Astrocyte (in vitro differentiated cells and primary cell): Measurements from ENCODE around the gene UBALD1.

ENCODE experiments used
- EZH2 ChIP-seq: IDR thresholded peaks from 2 replicates; pipeline ENCODE4 v1.6.1; 2012; ENCODE audit warnings: mild to moderate bottlenecking, low read length, inconsistent platforms; ENCODE audit not compliant: insufficient read depth
- TF ChIP-seq, protein P1 (sequence below): IDR thresholded peaks from 2 replicates; pipeline ENCODE4 v1.5.1; 2011; ENCODE audit warnings: low read depth, mild to moderate bottlenecking, inconsistent platforms, low read length, moderate library complexity; ENCODE audit not compliant: insufficient read depth

DNA sequence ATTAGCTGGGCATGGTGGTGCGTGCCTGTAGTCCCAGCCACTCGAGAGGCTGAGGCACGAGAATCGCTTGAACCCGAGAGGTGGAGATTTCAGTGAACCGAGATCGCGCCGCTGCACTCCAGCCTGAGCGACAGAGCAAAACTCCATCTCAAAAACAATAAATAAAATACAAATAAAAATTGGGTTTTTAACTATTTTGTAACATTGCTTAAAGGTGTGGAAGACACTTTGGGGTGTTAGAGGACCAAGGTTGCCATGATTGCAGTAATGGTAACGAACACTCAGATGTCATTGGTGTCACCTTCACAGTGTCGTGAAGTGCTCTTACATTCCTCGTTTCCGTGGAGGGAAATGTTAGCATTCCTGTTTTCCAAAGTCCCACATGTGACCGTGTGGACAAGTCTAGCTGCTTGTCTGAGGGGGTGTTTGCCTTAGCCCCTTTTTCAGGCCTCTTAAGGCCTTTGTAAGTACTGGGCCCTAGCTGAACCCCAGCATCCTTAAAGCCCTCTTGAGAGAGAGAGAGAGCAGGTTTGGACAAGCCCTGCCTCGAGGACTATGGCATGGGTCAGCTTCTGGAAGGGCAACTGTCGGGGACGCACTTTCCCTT lies 49.9 kb downstream of the UBALD1 start:
- TF ChIP-seq, protein P1, sequence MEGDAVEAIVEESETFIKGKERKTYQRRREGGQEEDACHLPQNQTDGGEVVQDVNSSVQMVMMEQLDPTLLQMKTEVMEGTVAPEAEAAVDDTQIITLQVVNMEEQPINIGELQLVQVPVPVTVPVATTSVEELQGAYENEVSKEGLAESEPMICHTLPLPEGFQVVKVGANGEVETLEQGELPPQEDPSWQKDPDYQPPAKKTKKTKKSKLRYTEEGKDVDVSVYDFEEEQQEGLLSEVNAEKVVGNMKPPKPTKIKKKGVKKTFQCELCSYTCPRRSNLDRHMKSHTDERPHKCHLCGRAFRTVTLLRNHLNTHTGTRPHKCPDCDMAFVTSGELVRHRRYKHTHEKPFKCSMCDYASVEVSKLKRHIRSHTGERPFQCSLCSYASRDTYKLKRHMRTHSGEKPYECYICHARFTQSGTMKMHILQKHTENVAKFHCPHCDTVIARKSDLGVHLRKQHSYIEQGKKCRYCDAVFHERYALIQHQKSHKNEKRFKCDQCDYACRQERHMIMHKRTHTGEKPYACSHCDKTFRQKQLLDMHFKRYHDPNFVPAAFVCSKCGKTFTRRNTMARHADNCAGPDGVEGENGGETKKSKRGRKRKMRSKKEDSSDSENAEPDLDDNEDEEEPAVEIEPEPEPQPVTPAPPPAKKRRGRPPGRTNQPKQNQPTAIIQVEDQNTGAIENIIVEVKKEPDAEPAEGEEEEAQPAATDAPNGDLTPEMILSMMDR, result no peak
- TF ChIP-seq EZH2, result no peak
